Measurements from ENCODE around the gene RADX. TPM values are rescaled to one million over a fixed set of nuclear protein-coding genes. Genes with fewer than 3 reads are reported as not detected.

RADX gene
- total and polyA plus RNA-seq, 2 donors (not counting 3 experiments of a cell fraction or from before 2014, with no cell fraction given): 0.12 TPM; not detected in 1

GRCh38 chrX:106706466-106706865 is 94.7 kb downstream of the RADX start:
- no peak overlapping the region for H3K27ac ChIP-seq (ENCODE audit: insufficient read depth, low read depth, low read length)
- intact Hi-C loops (cut with micrococcal nuclease) (no loop called here), dilution Hi-C loops (cut with MboI; ENCODE audit: extremely low pct_ligation_motif_present, low sequenced_read_pairs) (no loop called here)
- FAIRE-seq (no peak), DNase-seq (ENCODE audit: low read depth, low spot score) (no peak)
- no peak overlapping the region for H3K4me2 ChIP-seq (ENCODE audit: insufficient read depth, low read length)
- H4K20me1 ChIP-seq (replicated peaks; ENCODE audit: control insufficient read depth, extremely low read depth, insufficient read depth, low read length): no peaks in the 10 kb centered on the region
- H3K9me1 ChIP-seq (replicated peaks; ENCODE audit: control insufficient read depth, extremely low read depth, insufficient read depth, low read length): no peaks in the 10 kb centered on the region
- H3K4me1 ChIP-seq (ENCODE audit: control insufficient read depth, extremely low read depth, insufficient read depth, low read length): no peaks in the 10 kb centered on the region
- H3K9me3 ChIP-seq (replicated peaks; ENCODE audit: control insufficient read depth, insufficient read depth, low read length): no peaks in the 10 kb centered on the region
- ChIA-PET CTCF (no interaction called here), POLR2A (no interaction called here)
- no peak overlapping the region for H3K9ac ChIP-seq (replicated peaks; ENCODE audit: extremely low read depth, insufficient read depth, low read length)
- no peak overlapping the region for H3K4me3 ChIP-seq (replicated peaks in 1 of 3; ENCODE audit: insufficient read depth in 1 of 3, low read depth in 1 of 3, low read length in 3 of 3)
- H2AFZ ChIP-seq (ENCODE audit: low read depth, low read length): no peak overlapping the region
- no peaks in the 10 kb centered on the region for H3K79me2 ChIP-seq (ENCODE audit: control insufficient read depth, insufficient read depth, low read length)
- H3K36me3 ChIP-seq (ENCODE audit: control insufficient read depth in 2 of 2, extremely low read depth in 1 of 2, insufficient read depth in 2 of 2, low read length in 2 of 2): no peaks in the 10 kb centered on the region
- no TSS peak for BruUV-seq (replicated peaks)
- no peak for TF ChIP-seq MYC (IDR thresholded peaks at IDR 0.05; ENCODE audit: low read depth, low read length)
- TF ChIP-seq MAX (IDR thresholded peaks at IDR 0.05; ENCODE audit: insufficient read depth, insufficient read length): no peak
- TF ChIP-seq CTCF (IDR thresholded peaks at IDR 0.05; ENCODE audit: extremely low read depth in 1 of 2, insufficient read depth in 1 of 2, low read depth in 1 of 2, low read length in 2 of 2): no peak
- TF ChIP-seq JUN (IDR thresholded peaks at IDR 0.05; ENCODE audit: borderline replicate concordance, insufficient read depth, insufficient read length, low read depth): no peak
- TF ChIP-seq POLR2AphosphoS5 (IDR thresholded peaks at IDR 0.05; ENCODE audit: insufficient read depth, low read depth, low read length): no peak
- TF ChIP-seq GATA2 (IDR thresholded peaks at IDR 0.05; ENCODE audit: insufficient read depth, insufficient read length, low read depth, low read length): no peak
- no peak for TF ChIP-seq EZH2 (IDR thresholded peaks at IDR 0.05; ENCODE audit: borderline replicate concordance, low read depth, low read length, severe bottlenecking)
- H3K27me3 ChIP-seq (ENCODE audit: control insufficient read depth in 2 of 2, insufficient read depth in 2 of 2, low read length in 2 of 2): no peaks in the 10 kb centered on the region

Measured in endothelial cell of umbilical vein (primary cell).